GM11168 (cell line): ENCODE data around the gene NEAT1.

Experiments
- in situ Hi-C: fragments of 300-500 bp; cut with MboI; formaldehyde crosslinking; loops from one replicate; pipeline ENCODE4 v1.12.0; 2022; ENCODE audit warnings: low sequenced_read_pairs; ENCODE audit not compliant: unreplicated experiment

Gene NEAT1

DNA sequence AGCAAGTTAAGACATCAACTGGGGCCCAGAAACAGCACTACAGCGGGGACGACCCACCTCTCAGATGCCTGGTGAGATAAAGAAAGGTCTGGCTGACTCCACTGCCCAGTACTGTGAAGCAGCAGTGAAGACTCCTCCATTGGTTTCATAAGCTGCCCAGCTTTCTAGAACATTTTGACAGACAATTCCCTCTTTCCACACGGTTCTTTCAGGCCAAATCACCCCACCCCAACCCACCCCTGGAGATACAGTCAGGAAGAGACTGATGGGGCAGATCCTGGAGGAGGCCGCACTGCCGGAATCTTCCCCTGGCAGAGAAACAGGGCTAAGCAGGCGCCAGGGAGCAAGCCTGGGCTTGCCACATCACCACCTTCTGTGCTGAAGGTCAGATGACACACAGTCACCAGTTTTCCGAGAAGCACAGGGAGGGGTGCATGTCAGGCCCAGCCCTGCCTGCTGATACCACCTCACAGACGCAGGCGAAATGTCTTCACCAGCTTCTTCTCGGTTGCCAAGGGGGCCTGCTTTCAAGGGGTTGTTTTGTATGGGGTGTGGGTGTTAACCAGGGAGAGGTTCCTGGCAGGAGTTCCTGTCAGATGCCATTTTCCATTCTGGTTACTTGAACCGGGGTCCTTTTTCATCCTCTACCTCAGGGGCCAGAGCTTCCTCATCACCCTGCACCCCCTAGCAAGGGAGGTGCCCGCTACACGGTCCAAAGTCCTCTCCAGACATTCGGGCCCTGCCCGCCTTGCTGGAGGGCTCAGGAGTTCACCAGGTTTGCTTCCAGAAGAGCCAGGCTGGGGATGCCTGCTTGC is 1.4 kb upstream of the NEAT1 start:
- in situ Hi-C loops: no loop called here

- in situ Hi-C loops: no loop called here
Observed at GRCh38 chr11:65421794-65422632, 585 bp upstream of the NEAT1 start.

DNA sequence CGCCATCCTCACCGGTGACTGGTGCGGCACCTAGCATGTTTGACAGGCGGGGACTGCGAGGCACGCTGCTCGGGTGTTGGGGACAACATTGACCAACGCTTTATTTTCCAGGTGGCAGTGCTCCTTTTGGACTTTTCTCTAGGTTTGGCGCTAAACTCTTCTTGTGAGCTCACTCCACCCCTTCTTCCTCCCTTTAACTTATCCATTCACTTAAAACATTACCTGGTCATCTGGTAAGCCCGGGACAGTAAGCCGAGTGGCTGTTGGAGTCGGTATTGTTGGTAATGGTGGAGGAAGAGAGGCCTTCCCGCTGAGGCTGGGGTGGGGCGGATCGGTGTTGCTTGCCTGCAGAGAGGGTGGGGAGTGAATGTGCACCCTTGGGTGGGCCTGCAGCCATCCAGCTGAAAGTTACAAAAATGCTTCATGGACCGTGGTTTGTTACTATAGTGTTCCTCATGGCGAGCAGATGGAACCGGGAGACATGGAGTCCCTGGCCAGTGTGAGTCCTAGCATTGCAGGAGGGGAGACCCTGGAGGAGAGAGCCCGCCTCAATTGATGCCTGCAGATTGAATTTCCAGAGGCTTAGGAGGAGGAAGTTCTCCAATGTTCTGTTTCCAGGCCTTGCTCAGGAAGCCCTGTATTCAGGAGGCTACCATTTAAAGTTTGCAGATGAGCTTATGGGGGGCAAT is 1.1 kb downstream of the NEAT1 start:
- in situ Hi-C loops: no loop called here

DNA sequence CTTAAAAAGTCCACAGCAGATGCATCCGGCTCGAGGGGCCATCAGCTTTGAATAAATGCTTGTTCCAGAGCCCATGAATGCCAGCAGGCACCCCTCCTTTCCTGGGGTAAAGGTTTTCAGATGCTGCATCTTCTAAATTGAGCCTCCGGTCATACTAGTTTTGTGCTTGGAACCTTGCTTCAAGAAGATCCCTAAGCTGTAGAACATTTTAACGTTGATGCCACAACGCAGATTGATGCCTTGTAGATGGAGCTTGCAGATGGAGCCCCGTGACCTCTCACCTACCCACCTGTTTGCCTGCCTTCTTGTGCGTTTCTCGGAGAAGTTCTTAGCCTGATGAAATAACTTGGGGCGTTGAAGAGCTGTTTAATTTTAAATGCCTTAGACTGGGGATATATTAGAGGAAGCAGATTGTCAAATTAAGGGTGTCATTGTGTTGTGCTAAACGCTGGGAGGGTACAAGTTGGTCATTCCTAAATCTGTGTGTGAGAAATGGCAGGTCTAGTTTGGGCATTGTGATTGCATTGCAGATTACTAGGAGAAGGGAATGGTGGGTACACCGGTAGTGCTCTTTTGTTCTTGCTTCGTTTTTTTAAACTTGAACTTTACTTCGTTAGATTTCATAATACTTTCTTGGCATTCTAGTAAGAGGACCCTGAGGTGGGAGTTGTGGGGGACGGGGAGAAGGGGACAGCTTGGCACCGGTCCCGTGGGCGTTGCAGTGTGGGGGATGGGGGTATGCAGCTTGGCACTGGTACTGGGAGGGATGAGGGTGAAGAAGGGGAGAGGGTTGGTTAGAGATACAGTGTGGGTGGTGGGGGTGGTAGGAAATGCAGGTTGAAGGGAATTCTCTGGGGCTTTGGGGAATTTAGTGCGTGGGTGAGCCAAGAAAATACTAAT is 1.9 kb downstream of the NEAT1 start:
- in situ Hi-C loops: no loop called here

DNA sequence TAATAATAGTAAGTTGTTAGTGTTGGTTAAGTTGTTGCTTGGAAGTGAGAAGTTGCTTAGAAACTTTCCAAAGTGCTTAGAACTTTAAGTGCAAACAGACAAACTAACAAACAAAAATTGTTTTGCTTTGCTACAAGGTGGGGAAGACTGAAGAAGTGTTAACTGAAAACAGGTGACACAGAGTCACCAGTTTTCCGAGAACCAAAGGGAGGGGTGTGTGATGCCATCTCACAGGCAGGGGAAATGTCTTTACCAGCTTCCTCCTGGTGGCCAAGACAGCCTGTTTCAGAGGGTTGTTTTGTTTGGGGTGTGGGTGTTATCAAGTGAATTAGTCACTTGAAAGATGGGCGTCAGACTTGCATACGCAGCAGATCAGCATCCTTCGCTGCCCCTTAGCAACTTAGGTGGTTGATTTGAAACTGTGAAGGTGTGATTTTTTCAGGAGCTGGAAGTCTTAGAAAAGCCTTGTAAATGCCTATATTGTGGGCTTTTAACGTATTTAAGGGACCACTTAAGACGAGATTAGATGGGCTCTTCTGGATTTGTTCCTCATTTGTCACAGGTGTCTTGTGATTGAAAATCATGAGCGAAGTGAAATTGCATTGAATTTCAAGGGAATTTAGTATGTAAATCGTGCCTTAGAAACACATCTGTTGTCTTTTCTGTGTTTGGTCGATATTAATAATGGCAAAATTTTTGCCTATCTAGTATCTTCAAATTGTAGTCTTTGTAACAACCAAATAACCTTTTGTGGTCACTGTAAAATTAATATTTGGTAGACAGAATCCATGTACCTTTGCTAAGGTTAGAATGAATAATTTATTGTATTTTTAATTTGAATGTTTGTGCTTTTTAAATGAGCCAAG is 2.7 kb downstream of the NEAT1 start:
- in situ Hi-C loops: no loop called here

DNA sequence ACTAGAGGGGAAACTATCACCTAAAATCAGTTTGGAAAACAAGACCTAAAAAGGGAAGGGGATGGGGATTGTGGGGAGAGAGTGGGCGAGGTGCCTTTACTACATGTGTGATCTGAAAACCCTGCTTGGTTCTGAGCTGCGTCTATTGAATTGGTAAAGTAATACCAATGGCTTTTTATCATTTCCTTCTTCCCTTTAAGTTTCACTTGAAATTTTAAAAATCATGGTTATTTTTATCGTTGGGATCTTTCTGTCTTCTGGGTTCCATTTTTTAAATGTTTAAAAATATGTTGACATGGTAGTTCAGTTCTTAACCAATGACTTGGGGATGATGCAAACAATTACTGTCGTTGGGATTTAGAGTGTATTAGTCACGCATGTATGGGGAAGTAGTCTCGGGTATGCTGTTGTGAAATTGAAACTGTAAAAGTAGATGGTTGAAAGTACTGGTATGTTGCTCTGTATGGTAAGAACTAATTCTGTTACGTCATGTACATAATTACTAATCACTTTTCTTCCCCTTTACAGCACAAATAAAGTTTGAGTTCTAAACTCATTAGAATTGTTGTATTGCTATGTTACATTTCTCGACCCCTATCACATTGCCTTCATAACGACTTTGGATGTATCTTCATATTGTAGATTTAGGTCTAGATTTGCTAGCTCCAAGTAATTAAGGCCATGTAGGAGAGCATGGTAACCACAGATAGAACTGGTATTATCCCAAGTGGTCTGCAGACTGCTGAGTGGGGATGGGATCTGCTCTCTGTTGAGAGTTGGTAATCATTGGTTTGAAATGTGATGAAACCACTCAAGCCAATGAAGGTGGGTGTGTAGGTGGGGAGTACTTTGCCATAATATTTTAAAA is 3.6 kb downstream of the NEAT1 start:
- in situ Hi-C loops: no loop called here

- in situ Hi-C loops: no loop called here
Observed at GRCh38 chr11:65426839-65427690, 4.5 kb downstream of the NEAT1 start.

DNA sequence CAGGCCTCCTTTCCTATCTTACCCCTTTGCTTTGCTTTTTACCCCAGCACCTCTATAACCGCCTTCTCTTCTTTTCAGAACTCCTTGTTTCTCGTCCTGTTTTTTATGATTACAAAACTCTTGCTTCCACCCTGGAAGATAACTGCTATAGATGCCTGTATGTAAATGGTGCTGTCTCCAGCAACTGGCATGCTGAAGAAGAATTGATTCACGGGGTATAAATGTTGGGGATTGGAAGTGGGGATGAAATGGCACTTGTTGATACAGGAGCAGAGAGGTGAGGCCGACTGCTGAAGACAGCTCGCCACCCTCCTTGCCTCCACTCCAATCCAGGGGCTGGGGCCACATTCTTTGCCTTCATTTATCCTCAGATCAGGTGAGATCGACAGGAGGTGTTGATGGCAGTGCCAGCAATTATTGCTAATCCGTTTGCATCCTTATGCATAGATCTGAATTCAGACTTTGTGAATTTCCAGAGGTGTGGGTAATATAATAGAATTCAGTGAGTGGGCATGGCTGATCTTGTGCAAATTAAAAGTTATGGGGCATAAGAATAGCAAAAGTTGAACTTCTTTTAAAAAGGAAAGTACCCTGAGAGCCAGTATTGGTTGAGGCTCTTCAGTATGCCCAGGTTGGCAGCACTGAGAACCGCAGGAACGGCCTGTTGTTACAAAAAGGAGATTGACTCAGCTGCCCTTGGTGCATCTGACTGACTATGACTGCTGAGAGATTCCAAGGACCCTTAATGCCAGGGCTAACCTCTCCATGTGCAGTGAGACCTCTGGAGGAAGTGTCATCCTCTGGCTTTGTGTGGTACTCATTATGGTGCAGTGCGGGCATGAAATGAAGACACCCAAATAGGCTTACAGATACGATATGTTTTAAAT is 5.3 kb downstream of the NEAT1 start:
- in situ Hi-C loops: no loop called here

DNA sequence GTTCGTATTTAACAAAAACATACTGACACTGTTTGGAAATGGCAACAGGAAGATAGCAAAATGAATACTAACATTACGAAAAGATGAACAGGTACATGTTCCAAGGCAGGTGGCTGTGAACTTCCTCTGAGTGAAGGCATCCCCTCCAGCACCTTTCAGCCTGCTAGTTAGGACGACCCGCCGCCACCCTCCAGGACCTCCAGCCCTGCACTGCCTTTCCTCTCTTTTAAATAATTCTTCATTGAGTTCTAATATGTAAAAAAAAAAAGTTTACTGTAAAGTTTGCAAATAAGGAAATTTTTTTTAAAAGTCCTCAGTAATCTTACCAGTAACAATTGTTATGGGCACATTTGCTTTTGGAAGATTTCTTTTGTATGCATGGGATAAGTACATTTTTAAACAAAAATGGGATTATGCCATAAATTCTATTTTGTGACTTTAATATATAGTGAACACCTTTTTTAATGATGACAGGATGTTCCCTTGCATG is 6.0 kb downstream of the NEAT1 start:
- in situ Hi-C loops: no loop called here

DNA sequence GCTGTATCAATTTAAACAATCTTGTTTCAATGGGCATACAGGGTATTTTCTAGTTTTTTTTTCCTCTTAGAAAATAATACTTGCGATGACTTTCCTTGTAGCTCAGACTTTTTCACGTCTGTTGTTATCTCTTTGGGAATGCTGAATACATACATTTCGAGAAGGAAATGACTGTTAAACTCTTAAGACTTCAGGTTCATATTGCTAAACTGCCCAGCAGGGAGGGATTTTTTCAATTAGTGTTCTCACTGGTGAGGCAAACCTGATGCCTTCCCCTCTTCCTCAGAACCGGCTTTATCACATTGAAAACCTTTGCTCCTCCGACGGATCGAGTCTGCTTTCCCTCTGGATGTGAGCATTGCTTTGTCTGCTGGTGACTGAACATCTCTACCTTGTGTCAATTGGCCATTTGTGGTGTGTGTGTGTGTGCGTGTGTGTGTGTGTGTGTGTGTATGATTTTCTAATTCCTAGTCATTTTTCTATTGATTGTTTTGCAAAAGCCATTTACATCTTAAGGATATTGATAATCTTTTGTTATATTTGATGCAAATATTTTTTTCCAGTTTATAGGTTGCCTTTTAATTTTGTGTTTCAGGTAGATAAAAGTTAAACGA is 6.6 kb downstream of the NEAT1 start:
- in situ Hi-C loops: no loop called here

DNA sequence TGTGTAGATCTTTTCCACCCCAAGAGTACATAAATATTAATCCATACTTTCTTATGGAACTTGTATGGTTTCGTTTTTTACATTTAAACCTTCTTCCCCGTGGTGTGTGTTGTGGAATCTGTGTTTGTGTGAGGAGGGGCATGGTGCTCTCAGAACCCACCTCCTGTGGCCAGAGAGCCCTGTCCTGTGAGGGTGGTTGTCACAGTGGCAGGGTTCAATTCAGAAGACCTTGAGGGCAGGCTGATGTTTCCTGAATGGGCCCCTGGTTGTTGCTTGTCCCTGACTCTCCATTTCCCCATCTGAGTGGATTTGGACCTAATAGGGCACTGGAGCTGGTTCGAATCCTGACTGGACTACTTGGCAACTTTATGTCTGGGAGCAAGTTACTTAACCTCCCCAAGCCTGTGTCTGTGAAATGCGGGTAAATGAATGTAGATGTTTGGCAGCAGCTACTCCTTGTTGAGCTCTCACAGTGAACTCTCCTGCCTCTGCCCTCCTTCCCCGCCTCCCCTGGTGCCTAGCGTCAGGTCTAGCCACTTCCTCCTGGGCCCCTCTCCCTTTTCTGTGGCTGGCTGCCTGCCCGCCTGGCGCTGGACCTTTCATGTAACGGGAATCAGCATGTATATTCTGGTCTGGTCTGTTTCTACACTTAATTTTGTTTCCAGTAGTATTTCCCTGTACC is 7.3 kb downstream of the NEAT1 start:
- in situ Hi-C loops: no loop called here

- in situ Hi-C loops: no loop called here
Observed at GRCh38 chr11:65430406-65431217, 8.0 kb downstream of the NEAT1 start.

- in situ Hi-C loops: no loop called here
Observed at GRCh38 chr11:65431451-65432099, 9.0 kb downstream of the NEAT1 start.
